ENCODE data around the gene ATR. TPM values are rescaled to one million over a fixed set of nuclear protein-coding genes. Genes with fewer than 3 reads are reported as not detected.
"Not testable (repeated sequence)": the region's sequence is repeated elsewhere in the genome, so short reads cannot be mapped to it uniquely, and the experiment has no call there.

Gene ATR
- total RNA-seq, 1 experiment from 2014 or later, result 28.3 TPM

DNA sequence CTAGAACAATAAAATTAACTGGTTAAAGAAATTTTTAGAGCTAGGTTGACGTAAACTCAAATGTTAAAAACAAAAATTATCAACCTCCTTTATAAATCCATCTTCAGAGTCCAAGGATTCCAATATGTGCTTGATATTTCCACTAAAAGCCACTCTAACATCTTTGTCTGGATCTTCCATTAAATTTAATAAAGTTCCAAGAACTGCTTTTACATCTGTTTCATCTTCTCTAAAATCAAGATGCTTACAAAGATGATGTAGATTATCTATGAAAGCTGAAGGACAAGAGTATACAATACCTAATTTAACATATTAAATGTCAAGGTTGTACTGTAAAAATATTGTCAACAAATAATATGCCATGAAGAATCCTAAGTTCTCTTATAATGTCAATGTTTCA is 24.8 kb downstream of the ATR start:
- BruUV-seq (replicated peaks), result no TSS peak
- H3K4me3 ChIP-seq (ENCODE audit: low read depth, low read length, poor library complexity, severe bottlenecking), result no peak overlapping the region
- no peak overlapping the region for H3K27ac ChIP-seq (ENCODE audit: low read depth, low read length, poor library complexity, severe bottlenecking)
- no peaks in the 10 kb centered on the region for H3K4me1 ChIP-seq (ENCODE audit: insufficient read depth, low read length, poor library complexity, severe bottlenecking)
- ChIA-PET POLR2A (ENCODE audit: low non-redundant PET) (no interaction called here), CTCF (no interaction called here)
- H3K36me3 ChIP-seq (ENCODE audit: insufficient read depth, low read length, poor library complexity, severe bottlenecking), result peaks cover 37% of the 10 kb centered on the region
- H3K9me3 ChIP-seq (ENCODE audit: low read depth, low read length, poor library complexity, severe bottlenecking), result no peaks in the 10 kb centered on the region
- no peaks in the 10 kb centered on the region for H3K27me3 ChIP-seq (replicated peaks; ENCODE audit: insufficient read depth, low read depth, low read length, poor library complexity)
- no peak for DNase-seq (ENCODE audit: low spot score)
- TF ChIP-seq EZH2 (IDR thresholded peaks at IDR 0.05; ENCODE audit: borderline replicate concordance, low read depth, low read length, poor library complexity, severe bottlenecking), result no peak
- TF ChIP-seq, protein P1, sequence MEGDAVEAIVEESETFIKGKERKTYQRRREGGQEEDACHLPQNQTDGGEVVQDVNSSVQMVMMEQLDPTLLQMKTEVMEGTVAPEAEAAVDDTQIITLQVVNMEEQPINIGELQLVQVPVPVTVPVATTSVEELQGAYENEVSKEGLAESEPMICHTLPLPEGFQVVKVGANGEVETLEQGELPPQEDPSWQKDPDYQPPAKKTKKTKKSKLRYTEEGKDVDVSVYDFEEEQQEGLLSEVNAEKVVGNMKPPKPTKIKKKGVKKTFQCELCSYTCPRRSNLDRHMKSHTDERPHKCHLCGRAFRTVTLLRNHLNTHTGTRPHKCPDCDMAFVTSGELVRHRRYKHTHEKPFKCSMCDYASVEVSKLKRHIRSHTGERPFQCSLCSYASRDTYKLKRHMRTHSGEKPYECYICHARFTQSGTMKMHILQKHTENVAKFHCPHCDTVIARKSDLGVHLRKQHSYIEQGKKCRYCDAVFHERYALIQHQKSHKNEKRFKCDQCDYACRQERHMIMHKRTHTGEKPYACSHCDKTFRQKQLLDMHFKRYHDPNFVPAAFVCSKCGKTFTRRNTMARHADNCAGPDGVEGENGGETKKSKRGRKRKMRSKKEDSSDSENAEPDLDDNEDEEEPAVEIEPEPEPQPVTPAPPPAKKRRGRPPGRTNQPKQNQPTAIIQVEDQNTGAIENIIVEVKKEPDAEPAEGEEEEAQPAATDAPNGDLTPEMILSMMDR (conservative IDR thresholded peaks at IDR 0.05; ENCODE audit: low read depth, low read length), result no peak
- intact Hi-C loops (cut with micrococcal nuclease; ENCODE audit: unreplicated experiment), result no loop called here

DNA sequence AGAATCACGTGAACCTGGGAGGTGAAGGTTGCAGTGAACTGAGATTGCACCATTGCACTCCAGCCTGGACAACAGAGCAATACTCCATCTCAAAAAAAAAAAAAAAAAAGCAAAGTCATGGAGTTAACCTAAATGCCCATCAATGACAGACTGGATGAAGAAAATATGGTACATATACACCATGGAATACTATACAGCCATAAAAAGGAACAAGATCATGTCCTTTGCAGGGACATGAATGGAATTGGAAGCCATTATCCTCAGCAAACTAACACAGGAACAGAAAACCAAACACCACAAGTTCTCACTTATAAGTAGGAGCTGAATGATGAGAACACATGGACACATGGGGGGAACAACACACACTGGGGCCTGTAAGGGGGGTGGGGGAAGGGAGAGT is 26.0 kb downstream of the ATR start:
- not testable (repeated sequence) for BruUV-seq (replicated peaks)

DNA sequence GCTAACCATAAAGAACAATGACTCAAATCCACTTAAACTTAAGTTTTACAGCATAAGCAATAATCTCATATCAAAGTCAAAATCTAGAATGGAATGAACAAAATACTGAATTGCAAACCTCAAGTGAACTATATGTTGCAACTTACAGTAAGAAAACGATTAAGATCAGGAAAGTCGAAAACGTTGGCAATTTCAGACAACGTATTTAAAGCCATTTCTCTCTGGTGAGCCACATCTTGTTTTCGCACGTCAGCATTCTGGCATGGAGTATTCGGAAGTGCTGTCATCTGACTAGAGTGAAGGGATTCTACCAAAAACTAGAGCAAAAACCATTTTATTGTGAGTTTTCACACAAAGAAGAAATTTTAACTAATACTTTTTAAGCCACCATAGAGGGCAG is 28.5 kb downstream of the ATR start:
- TF ChIP-seq EZH2 (IDR thresholded peaks at IDR 0.05; ENCODE audit: borderline replicate concordance, low read depth, low read length, poor library complexity, severe bottlenecking), result no peak
- TF ChIP-seq, protein P1 (conservative IDR thresholded peaks at IDR 0.05; ENCODE audit: low read depth, low read length), result no peak

More for the DNA sequence above, 26.0 kb downstream of the ATR start:
- H3K4me3 ChIP-seq (ENCODE audit: low read depth, low read length, poor library complexity, severe bottlenecking); CTCF ChIA-PET; H3K4me1 ChIP-seq (ENCODE audit: insufficient read depth, low read length, poor library complexity, severe bottlenecking); H3K27me3 ChIP-seq (replicated peaks; ENCODE audit: insufficient read depth, low read depth, low read length, poor library complexity); H3K9me3 ChIP-seq (ENCODE audit: low read depth, low read length, poor library complexity, severe bottlenecking); POLR2A ChIA-PET (ENCODE audit: low non-redundant PET); DNase-seq (ENCODE audit: low spot score); H3K27ac ChIP-seq (ENCODE audit: low read depth, low read length, poor library complexity, severe bottlenecking); intact Hi-C loops (cut with micrococcal nuclease; ENCODE audit: unreplicated experiment): not testable (repeated sequence)
- H3K36me3 ChIP-seq (ENCODE audit: insufficient read depth, low read length, poor library complexity, severe bottlenecking), result peaks cover 33% of the 10 kb centered on the region

DNA sequence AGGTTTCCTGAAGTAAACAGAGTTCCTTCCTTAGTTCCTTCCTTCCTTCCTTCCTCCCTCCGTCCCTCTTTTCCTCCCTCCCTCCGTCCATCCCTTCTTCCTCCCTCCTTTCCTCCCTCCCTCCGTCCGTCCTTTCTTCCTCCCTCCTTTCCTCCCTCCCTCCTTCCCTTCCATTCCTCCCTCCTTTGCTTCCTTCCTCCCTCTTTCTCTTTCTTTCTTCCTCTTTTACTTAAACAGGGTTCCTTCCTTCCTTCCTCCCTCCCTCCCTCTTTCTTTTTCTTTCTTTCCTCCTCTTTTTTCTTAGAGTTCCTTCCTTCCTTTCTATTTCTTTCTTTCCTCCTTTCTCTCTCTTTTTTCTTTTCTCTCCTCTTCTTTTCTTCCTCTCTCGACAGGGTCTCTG is 35.2 kb downstream of the ATR start:
- BruUV-seq (replicated peaks), result no TSS peak
- Histone ChIP-seq H3K27ac (ENCODE audit: low read depth, low read length, poor library complexity, severe bottlenecking) (no peak overlapping the region), H3K4me1 (ENCODE audit: insufficient read depth, low read length, poor library complexity, severe bottlenecking) (no peaks in the 10 kb centered on the region), H3K9me3 (ENCODE audit: low read depth, low read length, poor library complexity, severe bottlenecking) (no peaks in the 10 kb centered on the region), H3K36me3 (ENCODE audit: insufficient read depth, low read length, poor library complexity, severe bottlenecking) (no peaks in the 10 kb centered on the region), H3K27me3 (replicated peaks; ENCODE audit: insufficient read depth, low read depth, low read length, poor library complexity) (no peaks in the 10 kb centered on the region), H3K4me3 (ENCODE audit: low read depth, low read length, poor library complexity, severe bottlenecking) (no peak overlapping the region)
- intact Hi-C loops (cut with micrococcal nuclease; ENCODE audit: unreplicated experiment), result no loop called here
- POLR2A ChIA-PET (ENCODE audit: low non-redundant PET), result no interaction called here
- DNase-seq (ENCODE audit: low spot score), result no peak
- CTCF ChIA-PET, result no interaction called here
- TF ChIP-seq, protein P1 (conservative IDR thresholded peaks at IDR 0.05; ENCODE audit: low read depth, low read length), result no peak
- no peak for TF ChIP-seq EZH2 (IDR thresholded peaks at IDR 0.05; ENCODE audit: borderline replicate concordance, low read depth, low read length, poor library complexity, severe bottlenecking)

More for the DNA sequence above, 28.5 kb downstream of the ATR start:
- Histone ChIP-seq H3K27ac (ENCODE audit: low read depth, low read length, poor library complexity, severe bottlenecking) (no peak overlapping the region), H3K27me3 (replicated peaks; ENCODE audit: insufficient read depth, low read depth, low read length, poor library complexity) (no peaks in the 10 kb centered on the region), H3K4me3 (ENCODE audit: low read depth, low read length, poor library complexity, severe bottlenecking) (no peak overlapping the region), H3K4me1 (ENCODE audit: insufficient read depth, low read length, poor library complexity, severe bottlenecking) (no peaks in the 10 kb centered on the region), H3K36me3 (ENCODE audit: insufficient read depth, low read length, poor library complexity, severe bottlenecking) (peaks cover 19% of the 10 kb centered on the region), H3K9me3 (ENCODE audit: low read depth, low read length, poor library complexity, severe bottlenecking) (no peaks in the 10 kb centered on the region)
- intact Hi-C loops (cut with micrococcal nuclease; ENCODE audit: unreplicated experiment), result no loop called here
- DNase-seq (ENCODE audit: low spot score), result no peak
- ChIA-PET CTCF (no interaction called here), POLR2A (ENCODE audit: low non-redundant PET) (no interaction called here)
- BruUV-seq (replicated peaks), result no TSS peak
